Liver (tissue), 9 donors: ENCODE data around the gene KIF17. TPM values are rescaled to one million over a fixed set of nuclear protein-coding genes. Genes with fewer than 3 reads are reported as not detected.

Source experiments
- DNase-seq: peaks from one replicate; pipeline ENCODE4 v3.0.0-alpha.2; 2017; ENCODE audit warnings: low spot score
- H3K27ac ChIP-seq, 2 donors: one replicate each; pipeline ENCODE4 v1.7.0; 2013; ENCODE audit warnings: inconsistent platforms in 2 of 2, low read length in 2 of 2, control low read depth in 1 of 2, low read depth in 1 of 2, mild to moderate bottlenecking in 1 of 2
- H3K27me3 ChIP-seq, 4 donors: one replicate each; pipeline versions ENCODE4 v1.6.1 to v1.7.0; 2013; ENCODE audit warnings: low read length in 3 of 4, inconsistent platforms in 1 of 4, mild to moderate bottlenecking in 1 of 4, moderate library complexity in 1 of 4; ENCODE audit not compliant: control insufficient read depth in 4 of 4, insufficient read depth in 4 of 4
- H3K36me3 ChIP-seq, 4 donors: one replicate each; pipeline versions ENCODE4 v1.6.1 to v1.7.0; 2013; ENCODE audit warnings: low read length in 3 of 4, mild to moderate bottlenecking in 3 of 4, low read depth in 1 of 4, moderate library complexity in 1 of 4; ENCODE audit not compliant: control insufficient read depth in 4 of 4, insufficient read depth in 3 of 4
- H3K4me1 ChIP-seq, 4 donors: one replicate each; pipeline versions ENCODE4 v1.6.1 to v1.7.0; 2013; ENCODE audit warnings: low read length in 3 of 4, mild to moderate bottlenecking in 3 of 4, moderate library complexity in 1 of 4; ENCODE audit not compliant: control insufficient read depth in 4 of 4, insufficient read depth in 4 of 4
- H3K4me3 ChIP-seq, 3 donors: one replicate each; pipeline versions ENCODE4 v1.6.1 to v1.7.0; 2013; ENCODE audit warnings: low read length in 3 of 3, control low read depth in 1 of 3, low read depth in 1 of 3, mild to moderate bottlenecking in 1 of 3
- H3K9ac ChIP-seq, 2 donors: one replicate each; pipeline ENCODE4 v1.7.0; 2013; ENCODE audit warnings: low read length in 2 of 2, mild to moderate bottlenecking in 2 of 2, moderate library complexity in 2 of 2, control low read depth in 1 of 2, low read depth in 1 of 2
- H3K9me3 ChIP-seq, 4 donors: one replicate each; pipeline versions ENCODE4 v1.6.1 to v1.7.0; 2013; ENCODE audit warnings: low read length in 3 of 4; ENCODE audit not compliant: control insufficient read depth in 4 of 4
- CTCF ChIP-seq: fragments of 150-350 bp; IDR thresholded peaks from 2 replicates; pipeline ENCODE4 v1.5.1; 2017; ENCODE audit warnings: improper control_type of control experiment, low read depth, low read length; ENCODE audit not compliant: missing input control
- EGR1 ChIP-seq, 2 donors: IDR thresholded peaks; 2 replicates each; pipeline ENCODE4 v1.6.1; 2016 to 2018; ENCODE audit warnings: antibody characterized with exemption in 2 of 2, low read depth in 2 of 2
- FOXA1 ChIP-seq: IDR thresholded peaks from 2 replicates; pipeline ENCODE4 v1.6.1; 2016; ENCODE audit warnings: antibody characterized with exemption
- FOXA2 ChIP-seq: IDR thresholded peaks from 2 replicates; pipeline ENCODE4 v1.6.1; 2016; ENCODE audit warnings: antibody characterized with exemption
- GABPA ChIP-seq, 2 donors: IDR thresholded peaks in 1 of 2; conservative IDR thresholded peaks in 1 of 2; 2 replicates each; pipeline ENCODE4 v1.6.1; 2016; ENCODE audit warnings: antibody characterized with exemption in 2 of 2, mild to moderate bottlenecking in 1 of 2, moderate library complexity in 1 of 2
- HNF4A ChIP-seq, 2 donors: conservative IDR thresholded peaks; 2 replicates each; pipeline ENCODE4 v1.6.1; 2016; ENCODE audit warnings: antibody characterized with exemption in 2 of 2, mild to moderate bottlenecking in 2 of 2
- HNF4G ChIP-seq: IDR thresholded peaks from 2 replicates; pipeline ENCODE4 v1.6.1; 2016; ENCODE audit warnings: antibody characterized with exemption
- JUND ChIP-seq, 2 donors: IDR thresholded peaks; 2 replicates each; pipeline ENCODE4 v1.6.1; 2016; ENCODE audit warnings: antibody characterized with exemption in 2 of 2
- MAX ChIP-seq: IDR thresholded peaks from 2 replicates; pipeline ENCODE4 v1.6.1; 2016; ENCODE audit warnings: antibody characterized with exemption
- NR2F2 ChIP-seq: IDR thresholded peaks from 2 replicates; pipeline ENCODE4 v1.6.1; 2016; ENCODE audit warnings: antibody characterized with exemption
- RAD21 ChIP-seq, 2 donors: IDR thresholded peaks; 2 replicates each; pipeline ENCODE4 v1.6.1; 2016; ENCODE audit warnings: antibody characterized with exemption in 2 of 2, mild to moderate bottlenecking in 2 of 2
- RXRA ChIP-seq, 2 donors: IDR thresholded peaks; 2 replicates each; pipeline ENCODE4 v1.6.1; 2017 to 2018; ENCODE audit warnings: antibody characterized with exemption in 2 of 2, mild to moderate bottlenecking in 1 of 2
- SP1 ChIP-seq: IDR thresholded peaks from 2 replicates; pipeline ENCODE4 v1.6.1; 2018; ENCODE audit warnings: antibody characterized with exemption, mild to moderate bottlenecking
- TAF1 ChIP-seq: conservative IDR thresholded peaks from 2 replicates; pipeline ENCODE4 v1.6.1; 2016; ENCODE audit warnings: antibody characterized with exemption, mild to moderate bottlenecking
- YY1 ChIP-seq: IDR thresholded peaks from 2 replicates; pipeline ENCODE4 v1.6.1; 2016; ENCODE audit warnings: antibody characterized with exemption, mild to moderate bottlenecking
- WGBS: extraction: QIAGEN DNeasy Blood & Tissue Kit; methylation state at CpG from one replicate; pipeline ENCODE4 v1.1.7; 2013; 5-methylcytosine and 5-hydroxymethylcytosine counted together
- polyA plus RNA-seq, 2 donors: library from polyadenylated mRNA; stranded (reverse) in 1 of 2; unstranded in 1 of 2; fragments of 200-250 nt in 1 of 2; fragments of >200 nt in 1 of 2; fragmentation: Nextera tagmentation in 1 of 2; extraction: Ambion mirVana in 1 of 2; gene quantifications; one replicate each; pipeline versions ENCODE4 v1.2.1 to v1.2.3, GENCODE V29; 2013 to 2015
- total RNA-seq, 2 donors: library from RNA; depleted of rRNA; stranded (reverse); fragments of >200 nt; gene quantifications; one replicate each; pipeline ENCODE4 v1.2.3, GENCODE V29; 2014
- TF ChIP-seq, protein P1 (sequence below): IDR thresholded peaks from 2 replicates; pipeline ENCODE4 v1.6.1; 2016; ENCODE audit warnings: antibody characterized with exemption
- donor health status: healthy.
- donor health status: healthy.
- donor health status: healthy.
- donor health status: healthy.
- donor health status: healthy.

Gene KIF17
- total and polyA plus RNA-seq, 4 donors, result 1.0 to 2.7 (median 2.0) TPM

GRCh38 chr1:20751462-20751990, 33.7 kb upstream of the KIF17 start:
- 94% methylated on average over 3 of the region's 3 CpGs for WGBS

DNA sequence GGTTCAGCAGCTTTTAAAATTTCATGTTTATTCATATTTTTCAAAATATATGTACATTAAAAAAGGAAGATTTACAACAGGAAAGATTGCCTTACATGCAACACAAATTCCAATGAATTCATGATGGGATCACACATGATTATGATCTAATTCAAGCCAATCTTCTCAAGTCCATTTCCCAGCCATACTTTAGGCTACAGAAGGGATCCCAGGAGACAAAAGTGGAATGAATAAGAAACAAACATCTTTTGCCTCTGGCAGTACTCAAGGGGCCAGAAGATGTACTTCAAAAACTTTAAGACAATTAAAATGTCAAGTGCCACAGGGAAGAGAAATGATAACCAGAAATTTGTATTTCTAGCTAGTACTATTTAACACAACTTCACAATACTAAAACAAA, 24.9 kb upstream of the KIF17 start:
- H3K27me3 ChIP-seq, result no peaks in the 10 kb centered on the region
- H3K9ac ChIP-seq, result no peak overlapping the region
- no peaks in the 10 kb centered on the region for H3K9me3 ChIP-seq
- no peak overlapping the region for H3K4me3 ChIP-seq
- H3K27ac ChIP-seq, result no peak overlapping the region
- no peak for DNase-seq
- H3K4me1 ChIP-seq, result no peaks in the 10 kb centered on the region
- TF ChIP-seq EGR1 (IDR thresholded peaks at IDR 0.05; ENCODE audit: low read depth in 2 of 2) (no peak), NR2F2 (no peak), YY1 (no peak), RXRA (IDR thresholded peaks at IDR 0.05) (no peak), MAX (no peak), FOXA1 (no peak), TAF1 (no peak), FOXA2 (no peak), GABPA (IDR thresholded peaks at IDR 0.05 in 1 of 2, conservative IDR thresholded peaks at IDR 0.05 in 1 of 2) (no peak)
- TF ChIP-seq, protein P1, sequence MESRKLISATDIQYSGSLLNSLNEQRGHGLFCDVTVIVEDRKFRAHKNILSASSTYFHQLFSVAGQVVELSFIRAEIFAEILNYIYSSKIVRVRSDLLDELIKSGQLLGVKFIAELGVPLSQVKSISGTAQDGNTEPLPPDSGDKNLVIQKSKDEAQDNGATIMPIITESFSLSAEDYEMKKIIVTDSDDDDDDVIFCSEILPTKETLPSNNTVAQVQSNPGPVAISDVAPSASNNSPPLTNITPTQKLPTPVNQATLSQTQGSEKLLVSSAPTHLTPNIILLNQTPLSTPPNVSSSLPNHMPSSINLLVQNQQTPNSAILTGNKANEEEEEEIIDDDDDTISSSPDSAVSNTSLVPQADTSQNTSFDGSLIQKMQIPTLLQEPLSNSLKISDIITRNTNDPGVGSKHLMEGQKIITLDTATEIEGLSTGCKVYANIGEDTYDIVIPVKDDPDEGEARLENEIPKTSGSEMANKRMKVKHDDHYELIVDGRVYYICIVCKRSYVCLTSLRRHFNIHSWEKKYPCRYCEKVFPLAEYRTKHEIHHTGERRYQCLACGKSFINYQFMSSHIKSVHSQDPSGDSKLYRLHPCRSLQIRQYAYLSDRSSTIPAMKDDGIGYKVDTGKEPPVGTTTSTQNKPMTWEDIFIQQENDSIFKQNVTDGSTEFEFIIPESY, result no peak
- peaks cover 18 to 78% (median 69%) of the 10 kb centered on the region in 4 donors for H3K36me3 ChIP-seq

More at GRCh38 chr1:20751462-20751990, 33.7 kb upstream of the KIF17 start:
- no peak overlapping the region for H3K4me3 ChIP-seq
- TF ChIP-seq CTCF (no peak), EGR1 (IDR thresholded peaks at IDR 0.05; ENCODE audit: low read depth in 2 of 2) (no peak), HNF4G (no peak), NR2F2 (no peak), FOXA2 (no peak), YY1 (no peak), MAX (no peak), GABPA (IDR thresholded peaks at IDR 0.05 in 1 of 2, conservative IDR thresholded peaks at IDR 0.05 in 1 of 2) (no peak), HNF4A (conservative IDR thresholded peaks at IDR 0.05) (no peak), SP1 (no peak), JUND (IDR thresholded peaks at IDR 0.05) (no peak), TAF1 (no peak)
- DNase-seq, result no peak
- H3K36me3 ChIP-seq, result peaks cover 10 to 62% (median 45%) of the 10 kb centered on the region in 4 donors
- no peaks in the 10 kb centered on the region for H3K27me3 ChIP-seq
- no peak overlapping the region for H3K27ac ChIP-seq
- no peak overlapping the region for H3K9ac ChIP-seq
- H3K4me1 ChIP-seq, result no peaks in the 10 kb centered on the region
- H3K9me3 ChIP-seq, result no peaks in the 10 kb centered on the region

GRCh38 chr1:20740781-20741180, 23.0 kb upstream of the KIF17 start:
- H3K4me3 ChIP-seq, result no peak overlapping the region
- H3K27ac ChIP-seq, result no peak overlapping the region
- WGBS, result 96% methylated on average over 2 of the region's 2 CpGs
- no peaks in the 10 kb centered on the region for H3K27me3 ChIP-seq
- H3K9ac ChIP-seq, result no peak overlapping the region
- no peaks in the 10 kb centered on the region for H3K4me1 ChIP-seq
- no peaks in the 10 kb centered on the region for H3K9me3 ChIP-seq
- DNase-seq, result no peak
- peaks cover 13 to 66% (median 55%) of the 10 kb centered on the region in 4 donors for H3K36me3 ChIP-seq
- TF ChIP-seq CTCF (no peak), NR2F2 (no peak), FOXA2 (no peak), RAD21 (IDR thresholded peaks at IDR 0.05) (no peak)
- TF ChIP-seq, protein P1, result no peak
